Endothelial cell of umbilical vein (primary cell): Measurements from ENCODE around the gene CENPP. TPM values are rescaled to one million over a fixed set of nuclear protein-coding genes. Genes with fewer than 3 reads are reported as not detected.

Experiments
- BruUV-seq: library from RNA; stranded (reverse); fragments of 400-500 nt; replicated peaks from 2 replicates; lab custom pipeline; 2021; lab: Mats Ljungman, UMichigan
- CTCF ChIA-PET: fragments of 300-600, 350-600 bp; sonication (Branson Sonifier 250); formaldehyde crosslinking; loops from one replicate; lab custom pipeline; 2021; ENCODE audit warnings: antibody characterized with exemption, inconsistent platforms; lab: Charles Lee
- POLR2A ChIA-PET: fragments of 300-600, 350-600 bp; sonication (Branson Sonifier 250); formaldehyde crosslinking; loops from one replicate; lab custom pipeline; 2021; ENCODE audit warnings: antibody characterized with exemption, inconsistent platforms; lab: Charles Lee
- DNase-seq: peaks from one replicate; pipeline ENCODE4 v3.0.0-alpha.2; 2011; ENCODE audit warnings: low read depth, low spot score
- FAIRE-seq: peaks from 2 replicates; lab custom pipeline; 2011; peaks lifted over from hg19 to GRCh38; lab: Jason Lieb, UNC
- H2AFZ ChIP-seq: 2 replicates; pipeline ENCODE4 v1.6.0; 2012; ENCODE audit warnings: low read depth, low read length, control low read depth, inconsistent platforms
- H3K27ac ChIP-seq: 2 replicates; pipeline ENCODE4 v1.5.1; 2011; ENCODE audit warnings: low read depth, mild to moderate bottlenecking, control low read depth, low read length, moderate library complexity; ENCODE audit not compliant: insufficient read depth
- H3K27me3 ChIP-seq, 2 experiments: 2 replicates each; pipeline versions ENCODE4 v1.6.0 to v1.6.1; 2011; ENCODE audit warnings: low read length in 2 of 2, mixed read lengths in 1 of 2; ENCODE audit not compliant: control insufficient read depth in 2 of 2, insufficient read depth in 2 of 2
- H3K36me3 ChIP-seq, 2 experiments: 2 replicates in 1 of 2; 3 replicates in 1 of 2; pipeline ENCODE4 v1.5.1; 2011; ENCODE audit warnings: low read length in 2 of 2, mild to moderate bottlenecking in 1 of 2, moderate library complexity in 1 of 2; ENCODE audit not compliant: control insufficient read depth in 2 of 2, insufficient read depth in 2 of 2; ENCODE audit errors: extremely low read depth in 1 of 2
- H3K4me1 ChIP-seq: 3 replicates; pipeline ENCODE4 v1.5.1; 2011; ENCODE audit warnings: mild to moderate bottlenecking, low read length; ENCODE audit not compliant: control insufficient read depth, insufficient read depth; ENCODE audit errors: extremely low read depth
- H3K4me2 ChIP-seq: 2 replicates; pipeline ENCODE4 v1.6.1; 2011; ENCODE audit warnings: low read length, control low read depth, mixed read lengths; ENCODE audit not compliant: insufficient read depth
- H3K4me3 ChIP-seq, 3 experiments: fragments of 200-600 bp in 1 of 3; sonication (generic), shearing (Covaris generic) in 1 of 3; replicated peaks in 1 of 3; 2 replicates each; pipeline ENCODE4 v1.5.1; 2011 to 2016; ENCODE audit warnings: control low read depth in 3 of 3, low read length in 3 of 3, mild to moderate bottlenecking in 2 of 3, inconsistent platforms in 1 of 3, low read depth in 1 of 3, moderate library complexity in 1 of 3; ENCODE audit not compliant: insufficient read depth in 1 of 3
- H3K79me2 ChIP-seq: 2 replicates; pipeline ENCODE4 v1.6.0; 2012; ENCODE audit warnings: low read length, inconsistent platforms; ENCODE audit not compliant: control insufficient read depth, insufficient read depth
- H3K9ac ChIP-seq: replicated peaks from 2 replicates; pipeline ENCODE3; 2011; ENCODE audit warnings: low read length, control low read depth; ENCODE audit not compliant: insufficient read depth; ENCODE audit errors: extremely low read depth
- H3K9me1 ChIP-seq: replicated peaks from 3 replicates; pipeline ENCODE4 v1.6.0; 2011; ENCODE audit warnings: mild to moderate bottlenecking, low read length; ENCODE audit not compliant: control insufficient read depth, insufficient read depth; ENCODE audit errors: extremely low read depth
- H3K9me3 ChIP-seq: replicated peaks from 2 replicates; pipeline ENCODE4 v1.5.1; 2012; ENCODE audit warnings: low read length, inconsistent platforms; ENCODE audit not compliant: control insufficient read depth, insufficient read depth
- H4K20me1 ChIP-seq: replicated peaks from 2 replicates; pipeline ENCODE3; 2011; ENCODE audit warnings: mild to moderate bottlenecking, low read length; ENCODE audit not compliant: control insufficient read depth, insufficient read depth; ENCODE audit errors: extremely low read depth
- CTCF ChIP-seq, 2 donors: IDR thresholded peaks; 1 replicate in 1 of 2; 2 replicates in 1 of 2; pipeline ENCODE4 v1.5.1; 2011; ENCODE audit warnings: low read length in 2 of 2, mild to moderate bottlenecking in 2 of 2, moderate library complexity in 2 of 2, control low read depth in 1 of 2, inconsistent platforms in 1 of 2, low read depth in 1 of 2; ENCODE audit not compliant: insufficient read depth in 1 of 2; ENCODE audit errors: extremely low read depth in 1 of 2
- EZH2 ChIP-seq: IDR thresholded peaks from 2 replicates; pipeline ENCODE4 v1.6.1; 2012; ENCODE audit warnings: borderline replicate concordance, low read depth, mild to moderate bottlenecking, moderate library complexity, low read length, inconsistent platforms; ENCODE audit not compliant: severe bottlenecking
- FOS ChIP-seq: IDR thresholded peaks from 2 replicates; pipeline ENCODE4 v1.6.1; 2011; ENCODE audit warnings: mild to moderate bottlenecking, low read length, moderate library complexity, borderline replicate concordance; ENCODE audit not compliant: insufficient read depth
- GATA2 ChIP-seq: IDR thresholded peaks from 2 replicates; pipeline ENCODE4 v1.7.0; 2011; ENCODE audit warnings: low read depth, mild to moderate bottlenecking, moderate library complexity, mixed read lengths, low read length; ENCODE audit not compliant: insufficient read length, insufficient read depth
- JUN ChIP-seq: IDR thresholded peaks from 2 replicates; pipeline ENCODE4 v1.6.1; 2011; ENCODE audit warnings: borderline replicate concordance, low read depth; ENCODE audit not compliant: insufficient read length, insufficient read depth
- MYC ChIP-seq: IDR thresholded peaks from one replicate; pipeline ENCODE4 v1.6.1; 2011; ENCODE audit warnings: mild to moderate bottlenecking, low read depth, low read length
- POLR2A ChIP-seq: IDR thresholded peaks from 2 replicates; pipeline ENCODE4 v1.6.1; 2012; ENCODE audit warnings: low read depth, mild to moderate bottlenecking, control low read depth, low read length
- POLR2AphosphoS5 ChIP-seq: IDR thresholded peaks from 2 replicates; pipeline ENCODE4 v1.6.1; 2012; ENCODE audit warnings: low read depth, mild to moderate bottlenecking, control low read depth, low read length, moderate library complexity; ENCODE audit not compliant: insufficient read depth
- dilution Hi-C: fragments of 300-500 bp; cut with MboI; formaldehyde crosslinking; loops from one replicate; pipeline ENCODE4 v1.15.0; 2019; ENCODE audit warnings: low sequenced_read_pairs; ENCODE audit not compliant: extremely low pct_ligation_motif_present
- intact Hi-C: fragments of 100-400 bp; cut with micrococcal nuclease; formaldehyde crosslinking; loops from one replicate; pipeline ENCODE4 v1.10.0; 2022
- polyA plus RNA-seq, 4 experiments: library from polyadenylated mRNA; depleted of rRNA in 3 of 4; stranded (reverse) in 3 of 4; unstranded in 1 of 4; fragments of >200 nt; gene quantifications; 2 replicates each; pipeline versions ENCODE4 v1.2.1 to v1.2.3, GENCODE V29; 2011 to 2012; ENCODE audit warnings: missing spikeins in 1 of 4
- total RNA-seq: library from RNA; stranded (reverse); gene quantifications from 2 replicates; pipeline ENCODE4 v1.2.3, GENCODE V29; 2021
- TF ChIP-seq, protein P1 (sequence below): IDR thresholded peaks from 2 replicates; pipeline ENCODE4 v1.6.1; 2011; ENCODE audit not compliant: insufficient read depth, insufficient read length

CENPP gene
- total and polyA plus RNA-seq, 2 donors (not counting 3 experiments of a cell fraction or from before 2014, with no cell fraction given): 1.2 to 12.0 TPM

DNA sequence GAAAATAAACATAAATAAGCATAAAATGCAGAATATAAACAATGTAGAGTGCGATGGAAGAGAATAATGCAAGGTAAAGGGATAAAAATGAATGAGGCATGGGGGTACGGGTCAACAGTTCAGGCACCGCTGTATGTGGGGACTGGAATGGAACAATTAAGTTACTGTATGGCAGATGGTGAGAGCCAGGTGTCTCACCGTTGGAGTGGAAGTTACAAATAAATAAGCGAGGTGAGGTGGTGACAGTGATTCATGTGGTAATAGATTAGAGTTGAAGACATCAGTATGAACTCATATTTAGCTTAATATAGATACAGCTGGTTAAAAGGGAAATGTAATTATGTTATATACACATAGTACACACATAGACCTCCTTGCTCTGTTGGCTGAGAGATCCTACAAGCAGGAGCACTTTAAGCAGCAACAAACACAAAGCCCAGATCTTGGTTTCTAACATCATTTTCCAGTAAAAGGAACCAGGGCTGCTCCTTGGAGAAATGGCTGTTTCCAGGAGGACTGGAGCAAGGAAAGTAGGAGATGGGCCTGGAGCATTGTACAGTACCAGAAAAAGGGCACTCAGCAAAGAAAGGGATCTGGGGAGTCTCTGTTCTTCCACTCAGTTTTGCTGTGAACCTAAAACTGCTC, 100.9 kb downstream of the CENPP start:
- FAIRE-seq: no peak
- intact Hi-C loops: no loop called here
- POLR2A ChIA-PET: no interaction called here

More for the DNA sequence above, 100.9 kb downstream of the CENPP start:
- H3K9ac ChIP-seq: no peak overlapping the region
- H3K4me3 ChIP-seq: no peak overlapping the region
- no peak overlapping the region for H3K27ac ChIP-seq
- H2AFZ ChIP-seq: no peak overlapping the region
- no peak overlapping the region for H3K4me2 ChIP-seq
- no peaks in the 10 kb centered on the region for H3K9me3 ChIP-seq
- no TSS peak for BruUV-seq
- CTCF ChIA-PET: no interaction called here
- H3K9me1 ChIP-seq: no peaks in the 10 kb centered on the region
- dilution Hi-C loops: no loop called here
- no peaks in the 10 kb centered on the region for H3K36me3 ChIP-seq
- no peaks in the 10 kb centered on the region for H3K27me3 ChIP-seq
- DNase-seq: no peak
- TF ChIP-seq, protein P1, sequence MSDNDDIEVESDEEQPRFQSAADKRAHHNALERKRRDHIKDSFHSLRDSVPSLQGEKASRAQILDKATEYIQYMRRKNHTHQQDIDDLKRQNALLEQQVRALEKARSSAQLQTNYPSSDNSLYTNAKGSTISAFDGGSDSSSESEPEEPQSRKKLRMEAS: no peak
- TF ChIP-seq CTCF (IDR thresholded peaks at IDR 0.05; ENCODE audit: extremely low read depth in 1 of 2, insufficient read depth in 1 of 2, low read depth in 1 of 2, low read length in 2 of 2) (no peak), POLR2AphosphoS5 (no peak), JUN (no peak), MYC (no peak), EZH2 (no peak), FOS (no peak), GATA2 (no peak), POLR2A (no peak)
- no peaks in the 10 kb centered on the region for H4K20me1 ChIP-seq
- H3K79me2 ChIP-seq: no peaks in the 10 kb centered on the region
- H3K4me1 ChIP-seq: no peaks in the 10 kb centered on the region
